A673 (cell line): Measurements from ENCODE around the gene ATP8B4. TPM values are rescaled to one million over a fixed set of nuclear protein-coding genes. Genes with fewer than 3 reads are reported as not detected.

Experiments used
- BruUV-seq: library from RNA; stranded (reverse); fragments of 400-500 nt; replicated peaks from 2 replicates; lab custom pipeline; 2021; lab: Mats Ljungman, UMichigan
- CTCF ChIA-PET: fragments of 300-600 bp; sonication (Branson Sonifier 250); formaldehyde crosslinking; loops from one replicate; lab custom pipeline; 2022; ENCODE audit warnings: antibody characterized with exemption; lab: Charles Lee
- POLR2A ChIA-PET: fragments of 300-600 bp; sonication (Branson Sonifier 250); formaldehyde crosslinking; loops from one replicate; lab custom pipeline; 2022; ENCODE audit warnings: antibody characterized with exemption; ENCODE audit not compliant: low non-redundant PET; lab: Charles Lee
- DNase-seq: peaks from one replicate; pipeline ENCODE4 v3.0.0-alpha.2; 2015; ENCODE audit warnings: low spot score
- H3K27ac ChIP-seq: fragments of 200-600 bp; sonication (generic); 2 replicates; pipeline ENCODE4 v1.5.1; 2016; ENCODE audit warnings: mixed run types, low read depth, mild to moderate bottlenecking, mixed read lengths, antibody characterized with exemption, low read length; ENCODE audit not compliant: poor library complexity, severe bottlenecking
- H3K27me3 ChIP-seq: fragments of 200-600 bp; sonication (generic); replicated peaks from 2 replicates; pipeline ENCODE4 v1.6.1; 2017; ENCODE audit warnings: mixed run types, low read depth, mild to moderate bottlenecking, mixed read lengths, antibody characterized with exemption, low read length; ENCODE audit not compliant: insufficient read depth, poor library complexity
- H3K36me3 ChIP-seq: fragments of 200-600 bp; sonication (generic); 2 replicates; pipeline ENCODE4 v1.6.1; 2016; ENCODE audit warnings: mixed run types, mild to moderate bottlenecking, mixed read lengths, antibody characterized with exemption, low read length; ENCODE audit not compliant: insufficient read depth, poor library complexity, severe bottlenecking
- H3K4me1 ChIP-seq: fragments of 200-600 bp; sonication (generic); 2 replicates; pipeline ENCODE4 v1.6.1; 2017; ENCODE audit warnings: mixed run types, mild to moderate bottlenecking, mixed read lengths, antibody characterized with exemption, low read length; ENCODE audit not compliant: insufficient read depth, poor library complexity, severe bottlenecking
- H3K4me3 ChIP-seq: fragments of 200-600 bp; sonication (generic); 2 replicates; pipeline ENCODE4 v1.5.1; 2016; ENCODE audit warnings: low read depth, mixed run types, mild to moderate bottlenecking, mixed read lengths, low read length; ENCODE audit not compliant: poor library complexity, severe bottlenecking
- H3K9me3 ChIP-seq: fragments of 200-600 bp; sonication (generic); 2 replicates; pipeline ENCODE4 v1.6.1; 2016; ENCODE audit warnings: mixed run types, low read depth, mild to moderate bottlenecking, mixed read lengths, antibody characterized with exemption, low read length; ENCODE audit not compliant: poor library complexity, severe bottlenecking
- EZH2 ChIP-seq: fragments of 200-600 bp; sonication (generic); IDR thresholded peaks from 2 replicates; pipeline ENCODE4 v1.6.1; 2017; ENCODE audit warnings: borderline replicate concordance, low read depth, mild to moderate bottlenecking, mixed read lengths, antibody characterized with exemption, low read length; ENCODE audit not compliant: poor library complexity, severe bottlenecking
- intact Hi-C: fragments of 100-400 bp; cut with micrococcal nuclease; formaldehyde crosslinking; loops from one replicate; pipeline ENCODE4 v1.10.0; 2022; ENCODE audit not compliant: unreplicated experiment
- total RNA-seq: library from RNA; stranded (reverse); gene quantifications from 2 replicates; pipeline ENCODE4 v1.2.3, GENCODE V29; 2021
- TF ChIP-seq, protein P1 (sequence below): fragments of 300-800, 200-600 bp; sonication (generic); conservative IDR thresholded peaks from 2 replicates; pipeline ENCODE4 v1.5.1; 2017; ENCODE audit warnings: low read depth, mild to moderate bottlenecking, antibody characterized with exemption, low read length, moderate library complexity, mixed read lengths

The ATP8B4 gene
- total RNA-seq, 1 experiment from 2014 or later, result 0.30 TPM

DNA sequence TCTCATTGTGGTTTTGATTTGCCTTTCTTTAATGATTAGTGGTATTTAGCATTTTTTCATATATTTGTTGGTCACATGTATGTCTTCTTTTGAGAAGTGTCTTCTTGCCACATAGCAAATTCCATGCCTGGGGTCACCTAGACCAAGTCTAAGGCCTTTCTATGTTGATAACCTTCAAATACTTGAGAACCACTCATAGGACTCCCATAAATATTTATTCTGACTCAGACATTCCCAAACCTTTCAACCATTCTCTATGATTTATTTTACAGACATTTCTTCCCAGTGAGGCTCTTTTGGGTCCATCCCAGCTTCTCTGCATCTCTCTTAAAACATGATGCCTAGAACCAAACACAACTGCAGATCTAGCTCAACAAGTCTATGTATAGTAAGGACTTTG, 69.2 kb downstream of the ATP8B4 start:
- no TSS peak for BruUV-seq
- Histone ChIP-seq H3K4me1 (no peaks in the 10 kb centered on the region), H3K9me3 (no peaks in the 10 kb centered on the region), H3K27me3 (no peaks in the 10 kb centered on the region), H3K36me3 (no peaks in the 10 kb centered on the region), H3K27ac (no peak overlapping the region), H3K4me3 (no peak overlapping the region)
- DNase-seq, result no peak
- TF ChIP-seq, protein P1, sequence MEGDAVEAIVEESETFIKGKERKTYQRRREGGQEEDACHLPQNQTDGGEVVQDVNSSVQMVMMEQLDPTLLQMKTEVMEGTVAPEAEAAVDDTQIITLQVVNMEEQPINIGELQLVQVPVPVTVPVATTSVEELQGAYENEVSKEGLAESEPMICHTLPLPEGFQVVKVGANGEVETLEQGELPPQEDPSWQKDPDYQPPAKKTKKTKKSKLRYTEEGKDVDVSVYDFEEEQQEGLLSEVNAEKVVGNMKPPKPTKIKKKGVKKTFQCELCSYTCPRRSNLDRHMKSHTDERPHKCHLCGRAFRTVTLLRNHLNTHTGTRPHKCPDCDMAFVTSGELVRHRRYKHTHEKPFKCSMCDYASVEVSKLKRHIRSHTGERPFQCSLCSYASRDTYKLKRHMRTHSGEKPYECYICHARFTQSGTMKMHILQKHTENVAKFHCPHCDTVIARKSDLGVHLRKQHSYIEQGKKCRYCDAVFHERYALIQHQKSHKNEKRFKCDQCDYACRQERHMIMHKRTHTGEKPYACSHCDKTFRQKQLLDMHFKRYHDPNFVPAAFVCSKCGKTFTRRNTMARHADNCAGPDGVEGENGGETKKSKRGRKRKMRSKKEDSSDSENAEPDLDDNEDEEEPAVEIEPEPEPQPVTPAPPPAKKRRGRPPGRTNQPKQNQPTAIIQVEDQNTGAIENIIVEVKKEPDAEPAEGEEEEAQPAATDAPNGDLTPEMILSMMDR, result no peak
- no peak for TF ChIP-seq EZH2
- ChIA-PET CTCF (no interaction called here), POLR2A (no interaction called here)
- intact Hi-C loops, result loop anchor here (5.0 kb wide), 2 partner anchors 813 to 1188 kb away; no protein-coding TSS in a partner anchor

DNA sequence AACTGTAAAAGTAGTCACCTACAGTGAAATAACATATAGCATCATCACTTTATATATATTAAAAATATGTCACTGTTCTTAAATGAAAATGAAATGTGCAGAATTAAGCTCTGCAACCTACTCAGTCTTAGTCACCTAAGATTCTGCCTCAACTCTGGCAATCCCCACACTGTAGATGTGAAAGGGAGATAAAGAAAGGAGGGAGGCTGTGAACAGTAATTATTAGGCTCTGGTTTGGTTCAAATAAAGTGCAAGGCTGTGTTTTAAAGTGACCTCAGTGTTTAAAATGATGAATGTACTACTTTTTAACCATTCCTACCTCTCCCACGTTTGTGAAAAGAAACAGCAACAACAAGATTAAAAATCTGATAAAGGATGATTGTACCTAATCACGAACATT, 72.2 kb downstream of the ATP8B4 start:
- Histone ChIP-seq H3K4me1 (no peaks in the 10 kb centered on the region), H3K36me3 (no peaks in the 10 kb centered on the region), H3K9me3 (no peaks in the 10 kb centered on the region), H3K27me3 (no peaks in the 10 kb centered on the region), H3K27ac (no peak overlapping the region), H3K4me3 (no peak overlapping the region)
- CTCF ChIA-PET, result no interaction called here
- DNase-seq, result no peak
- intact Hi-C loops, result no loop called here
- POLR2A ChIA-PET, result no interaction called here
- no TSS peak for BruUV-seq
- no peak for TF ChIP-seq EZH2
- TF ChIP-seq, protein P1, result no peak

DNA sequence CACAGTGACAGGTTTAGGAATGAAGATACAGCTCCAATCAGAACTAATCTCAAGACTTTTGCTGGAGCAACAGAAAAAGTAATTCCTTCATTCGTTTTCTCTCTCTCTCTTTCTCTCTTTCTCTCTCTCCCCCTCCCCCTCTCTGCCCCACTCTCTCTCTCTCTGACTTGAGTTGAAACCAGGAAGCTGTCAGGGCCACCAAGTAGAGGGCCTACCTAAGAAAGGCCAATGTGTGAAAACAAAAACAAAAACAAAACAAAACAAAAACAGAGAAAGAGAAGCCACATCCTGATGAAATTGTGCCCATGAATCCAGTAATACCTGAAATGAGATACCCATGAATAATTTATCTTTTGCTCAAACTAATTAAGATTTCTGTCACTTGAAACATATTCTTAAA, 72.9 kb downstream of the ATP8B4 start:
- intact Hi-C loops, result no loop called here
- Histone ChIP-seq H3K27ac (no peak overlapping the region), H3K27me3 (no peaks in the 10 kb centered on the region), H3K4me1 (no peaks in the 10 kb centered on the region), H3K4me3 (no peak overlapping the region), H3K9me3 (no peaks in the 10 kb centered on the region), H3K36me3 (no peaks in the 10 kb centered on the region)
- ChIA-PET POLR2A (no interaction called here), CTCF (no interaction called here)
- no peak for TF ChIP-seq EZH2
- TF ChIP-seq, protein P1, result no peak
- no TSS peak for BruUV-seq
- DNase-seq, result no peak
